Hematopoietic multipotent progenitor cell (in vitro differentiated cells): ENCODE results near the gene PHKA2. TPM values are rescaled to one million over a fixed set of nuclear protein-coding genes. Genes with fewer than 3 reads are reported as not detected.
A peak's percentile ranks its signal among the peaks of the same experiment; 100 is the strongest.

Experiments
- DNase-seq, 3 donors: peaks; one replicate each; pipeline ENCODE4 v3.0.0-alpha.2; 2011 to 2015; ENCODE audit warnings: low read depth in 2 of 3, low spot score in 2 of 3
- total RNA-seq: library from RNA; depleted of rRNA; stranded (reverse); fragments of >200 nt; gene quantifications from one replicate; pipeline ENCODE4 v1.2.3, GENCODE V29; 2012

Gene PHKA2
- total RNA-seq, 1 donor = 36.6 TPM

DNA sequence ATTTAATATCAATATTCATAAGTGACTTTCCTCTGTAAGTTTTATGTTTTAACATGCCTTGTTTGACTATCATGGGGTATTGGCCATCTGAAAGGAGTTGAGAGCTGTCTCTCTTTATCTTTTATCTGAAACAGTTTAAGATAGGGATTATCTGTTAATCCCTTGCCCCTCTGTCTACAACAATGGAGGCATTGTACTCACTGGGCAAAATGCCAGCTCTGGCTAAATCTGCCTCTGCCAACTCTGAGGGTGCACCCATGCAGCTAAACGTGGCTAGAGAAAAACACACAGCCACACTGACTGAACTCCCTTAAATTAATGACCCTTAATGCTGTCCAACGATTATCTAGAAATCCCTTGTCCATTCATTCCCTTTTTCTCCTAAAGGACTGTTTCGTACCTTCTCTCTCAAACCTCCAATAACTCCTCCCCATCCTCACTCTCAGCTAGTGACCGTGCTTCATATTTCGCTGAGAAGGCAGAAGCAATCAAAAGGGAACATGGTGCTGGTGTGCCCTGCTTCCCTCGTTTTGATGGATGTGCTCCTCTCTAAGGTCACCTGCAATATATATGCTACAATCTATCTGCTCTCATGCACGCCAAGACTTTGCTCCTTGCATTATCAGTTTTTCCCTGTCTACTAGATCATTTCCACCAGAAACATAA, 10.3 kb downstream of the PHKA2 start:
- DNase-seq = no peak

DNA sequence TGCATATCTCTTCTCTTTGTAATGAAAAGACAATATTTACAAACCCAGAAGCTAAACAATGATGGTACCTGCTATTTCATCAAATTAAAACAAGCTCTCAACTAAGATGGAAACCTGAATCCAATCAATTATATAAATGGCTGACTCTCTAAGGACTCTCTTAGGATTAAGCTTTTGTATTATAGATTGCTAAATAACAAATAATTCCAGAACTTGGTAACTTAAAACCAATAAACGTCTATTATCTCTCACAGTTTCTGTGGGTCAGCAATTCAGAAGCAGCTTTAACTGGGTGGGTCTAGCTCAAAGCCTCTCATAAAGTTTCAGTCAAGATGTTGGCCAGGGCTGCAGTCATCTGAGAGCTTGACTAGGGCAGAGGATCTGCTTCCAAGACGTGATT, 12.4 kb downstream of the PHKA2 start:
- no peak for DNase-seq

DNA sequence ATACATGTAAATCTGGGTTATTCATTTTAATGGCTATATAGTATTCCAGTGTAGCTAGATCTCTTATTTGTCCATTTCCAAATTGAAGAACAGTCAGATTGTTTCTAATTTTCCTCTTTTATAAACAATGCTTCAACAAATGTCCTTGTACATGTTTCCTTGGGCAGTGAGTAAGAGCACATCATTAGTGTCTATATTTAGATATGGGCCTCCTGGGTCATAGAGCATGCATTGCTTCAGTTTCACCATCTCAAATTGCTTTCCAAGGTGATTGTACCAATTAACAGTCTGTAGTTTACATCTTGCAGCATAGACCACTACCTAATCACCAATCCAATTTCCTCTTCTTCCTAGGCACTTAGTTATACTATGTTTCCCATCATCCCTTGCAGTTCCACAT, 13.4 kb downstream of the PHKA2 start:
- no peak for DNase-seq

DNA sequence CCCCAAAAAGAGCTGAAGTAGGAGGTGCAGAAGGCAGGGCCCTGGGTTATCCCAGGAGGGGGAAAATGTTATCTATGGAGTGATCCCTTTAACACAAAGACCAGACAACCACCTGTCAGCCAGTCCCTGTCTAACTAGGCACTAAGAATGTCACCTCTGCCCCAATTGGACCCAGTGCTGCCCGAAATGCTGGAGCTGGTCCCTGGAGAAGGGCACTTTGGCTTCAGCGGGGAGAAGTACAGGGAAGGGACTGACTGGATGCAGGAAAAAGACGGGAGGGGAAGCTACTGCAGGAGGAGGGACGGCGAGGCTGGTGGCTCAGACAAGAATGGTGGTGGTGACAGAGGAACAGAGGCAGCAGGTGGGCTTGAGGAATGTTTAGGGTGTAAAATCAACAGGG, 17.3 kb downstream of the PHKA2 start:
- no peak for DNase-seq

DNA sequence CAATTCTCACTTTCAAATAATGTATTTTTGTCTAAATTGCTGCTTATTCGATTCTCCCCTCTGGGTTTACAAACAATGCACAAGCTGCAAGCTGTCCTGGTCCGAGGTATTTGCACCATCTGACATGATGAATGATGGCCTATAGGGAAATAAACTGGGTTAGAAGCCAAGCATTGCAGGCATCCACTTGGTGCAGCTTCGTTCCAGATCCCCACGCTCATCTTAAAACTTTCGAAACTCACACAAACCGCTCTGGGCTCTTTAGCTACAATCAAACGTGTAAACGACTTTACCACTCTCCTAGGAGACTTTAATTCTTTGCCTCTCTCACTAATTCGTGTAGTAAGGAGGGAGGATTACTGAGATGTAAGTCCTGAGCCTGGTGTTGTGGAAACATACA, 19.0 kb downstream of the PHKA2 start:
- no peak for DNase-seq

DNA sequence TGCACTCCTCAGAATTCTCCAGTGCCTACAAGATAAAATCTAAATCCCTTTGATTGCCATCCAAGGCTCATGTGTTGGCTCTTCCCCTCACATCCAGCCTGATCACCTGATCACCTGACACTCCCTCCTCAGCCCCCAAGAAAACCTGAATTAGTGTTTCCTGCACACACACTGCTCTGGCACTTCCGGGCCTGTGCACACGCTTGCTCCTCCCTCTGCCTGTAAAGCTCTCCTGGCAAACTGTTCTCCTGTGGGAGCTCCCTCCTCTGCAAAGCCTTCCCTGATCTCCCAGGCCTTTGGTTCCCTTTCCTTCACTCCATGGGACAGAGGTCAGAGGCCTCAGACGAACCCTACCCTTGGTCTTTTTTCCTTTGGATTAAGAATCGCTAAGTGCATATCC, 19.9 kb downstream of the PHKA2 start:
- DNase-seq = peak in 1 of 3 donors; percentile 1

DNA sequence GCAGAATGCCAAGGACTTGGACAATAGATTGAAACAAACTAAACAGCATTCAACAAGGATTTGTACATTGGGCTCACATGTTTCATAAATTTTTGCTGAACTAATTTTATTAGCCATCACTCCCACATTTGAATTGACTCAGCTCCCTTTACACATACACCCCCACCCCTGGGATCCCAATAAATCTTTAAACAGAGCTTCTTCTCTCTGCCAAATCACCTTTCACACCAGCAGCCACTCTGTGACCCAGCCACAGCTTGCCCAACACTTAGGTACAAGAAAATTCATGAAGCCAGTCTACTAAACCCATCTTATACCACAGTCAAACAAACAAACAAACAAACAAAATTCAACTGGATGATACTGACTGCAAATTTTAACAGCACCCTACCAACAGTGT, 21.6 kb downstream of the PHKA2 start:
- DNase-seq = no peak

DNA sequence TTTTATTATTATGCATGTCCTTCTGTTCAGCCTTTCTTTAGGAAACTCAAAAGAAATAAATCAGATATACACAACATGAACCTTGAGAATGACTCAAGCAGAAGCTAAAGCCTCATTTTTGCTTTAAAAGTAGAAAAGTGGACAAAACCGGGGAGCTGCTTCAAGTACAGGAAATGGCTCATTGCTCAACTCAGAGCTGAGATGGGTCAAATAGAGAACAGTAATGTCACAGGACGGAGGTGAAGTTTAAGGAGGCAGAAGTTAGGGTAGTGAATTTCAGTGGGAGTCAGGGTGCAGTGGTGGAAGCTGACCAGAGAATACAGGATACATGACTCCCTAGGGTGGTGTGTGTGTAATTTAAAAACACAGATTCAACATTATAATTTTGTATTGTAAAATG, 22.2 kb downstream of the PHKA2 start:
- no peak for DNase-seq

DNA sequence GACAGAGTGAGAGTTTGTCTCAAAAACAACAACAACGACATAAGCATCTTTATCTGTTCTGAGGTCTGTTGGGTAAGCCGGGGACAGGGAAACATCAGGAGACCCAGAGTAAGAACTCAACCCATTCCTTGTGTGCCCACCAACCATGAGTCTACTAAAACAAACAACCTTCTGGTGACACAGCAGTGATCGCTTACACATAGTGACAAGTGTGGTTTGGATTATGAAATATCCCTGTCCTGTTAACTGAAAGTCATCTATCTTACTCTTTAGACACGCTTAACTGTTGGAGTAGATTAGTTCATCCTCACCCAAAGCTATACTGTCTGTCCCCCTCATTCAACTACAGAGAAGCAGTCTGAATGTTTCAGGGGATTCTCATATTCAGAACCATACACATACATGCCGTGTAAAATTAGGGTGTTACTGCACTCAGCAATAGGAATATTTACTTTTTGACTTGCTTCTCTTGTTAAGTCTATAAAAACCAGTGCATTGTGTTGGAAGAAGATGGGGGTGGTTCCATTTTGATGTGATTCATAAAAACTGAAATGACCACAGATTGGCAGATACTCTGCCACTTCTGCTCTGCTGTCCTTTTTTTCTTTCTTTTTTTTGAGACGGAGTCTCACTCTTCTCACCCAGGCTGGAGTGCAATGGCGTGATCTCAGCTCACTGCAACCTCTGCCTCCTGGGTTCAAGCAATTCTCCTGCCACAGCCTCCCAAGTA, 27.4 kb downstream of the PHKA2 start:
- DNase-seq = peak in 1 of 3 donors; percentile 5

DNA sequence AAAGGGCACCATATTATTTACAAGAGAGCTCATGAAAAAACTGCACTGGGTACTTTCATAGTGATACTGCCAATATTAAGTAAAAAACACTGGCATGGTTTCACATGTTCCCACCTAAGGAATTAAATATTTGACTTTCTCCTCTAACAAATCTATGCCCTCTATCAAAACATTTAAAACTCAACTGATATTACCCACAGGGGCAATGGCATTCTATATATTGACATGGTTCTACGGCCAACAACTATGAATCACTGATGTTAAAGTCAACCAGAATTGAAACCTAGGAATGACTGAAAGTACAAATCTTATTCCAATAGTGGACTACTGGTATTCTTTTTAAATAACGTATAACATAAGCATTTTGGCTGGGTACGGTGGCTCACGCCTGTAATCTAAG, 28.2 kb downstream of the PHKA2 start:
- no peak for DNase-seq

DNA sequence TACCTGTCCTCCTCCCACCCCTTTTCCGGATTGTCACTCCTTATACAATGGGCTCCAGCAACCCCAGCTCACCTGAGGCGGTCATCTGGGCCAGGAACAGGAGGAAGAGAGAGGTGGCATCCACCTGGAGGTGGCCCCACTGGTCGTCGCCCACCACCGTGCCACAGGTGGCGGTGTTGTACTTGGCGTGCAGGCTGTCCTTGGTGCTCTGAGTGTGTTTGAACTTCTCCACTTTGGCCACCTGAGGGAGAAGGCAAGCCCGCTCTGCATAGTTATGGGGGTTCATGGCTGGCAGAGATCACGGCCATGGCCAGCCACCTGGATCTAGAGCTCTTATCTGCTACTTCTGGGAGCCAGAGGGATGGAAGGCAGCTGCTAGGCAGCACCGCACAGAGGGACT, 32.9 kb downstream of the PHKA2 start:
- peak in 1 of 3 donors; percentile 1 for DNase-seq

DNA sequence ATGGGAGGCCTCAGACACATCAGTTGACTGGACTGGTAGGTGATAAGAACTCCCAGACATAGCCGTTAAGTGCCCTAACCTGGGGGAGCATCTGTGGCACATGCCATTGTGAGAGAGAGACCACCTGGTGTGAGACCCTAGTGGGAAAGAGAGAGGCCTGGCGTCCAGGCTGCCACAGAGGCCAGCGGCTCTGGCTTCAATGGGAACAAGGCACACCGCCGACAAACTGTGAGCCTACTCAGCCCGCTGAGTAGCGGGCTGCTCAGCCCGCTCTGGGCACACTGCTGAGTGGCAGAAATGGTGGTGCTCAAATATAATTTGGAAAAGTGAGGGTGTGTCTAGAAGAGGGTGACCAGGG, 34.0 kb downstream of the PHKA2 start:
- DNase-seq = no peak

DNA sequence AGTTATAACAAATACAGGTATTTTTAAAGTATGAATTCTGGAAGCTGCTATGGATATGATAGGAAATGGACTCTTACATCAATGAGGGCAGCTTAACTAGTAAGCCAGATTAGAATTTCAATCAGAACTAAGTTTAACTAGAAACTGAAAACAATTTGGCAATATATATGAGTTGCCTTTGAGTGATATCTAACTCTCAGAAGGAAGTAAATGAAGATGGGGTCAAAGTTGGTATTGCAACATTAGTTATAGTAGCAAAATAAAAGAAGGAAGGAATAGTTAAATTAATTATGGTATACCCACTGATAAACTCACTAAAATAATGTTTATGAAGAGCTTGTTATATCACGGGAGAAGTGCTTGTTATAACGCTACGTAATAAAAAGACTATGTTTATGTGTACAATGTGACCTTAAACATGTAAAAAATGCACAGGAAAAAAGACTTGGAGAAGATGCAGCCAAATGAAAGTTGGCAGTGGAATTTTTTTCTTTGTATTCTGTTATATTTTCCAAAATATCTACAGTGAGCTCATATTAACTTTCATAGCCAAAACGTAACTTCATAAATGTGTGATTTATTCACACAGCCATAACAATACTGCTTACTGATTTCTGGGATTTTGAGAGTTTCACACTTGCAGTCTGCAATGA, 34.5 kb downstream of the PHKA2 start:
- no peak for DNase-seq

DNA sequence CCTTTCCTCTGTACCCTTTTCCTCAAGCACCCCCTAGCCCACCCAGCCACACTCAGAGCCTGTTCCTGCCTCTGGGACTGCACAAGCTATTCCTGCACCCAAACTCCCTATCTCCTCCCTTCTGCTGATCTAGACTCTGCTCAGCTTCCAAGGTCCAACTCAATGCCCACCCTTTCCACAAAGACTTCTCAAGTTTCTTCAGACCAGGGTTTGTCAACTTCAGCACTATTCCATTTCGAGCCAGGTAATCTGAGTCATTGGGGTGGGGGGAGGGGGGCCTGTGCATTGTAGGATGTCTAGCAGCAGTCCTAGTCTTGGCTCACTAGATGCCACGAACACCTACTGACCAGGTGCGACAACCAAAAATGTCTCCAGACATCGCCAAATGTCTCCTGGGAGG, 37.3 kb downstream of the PHKA2 start:
- no peak for DNase-seq

DNA sequence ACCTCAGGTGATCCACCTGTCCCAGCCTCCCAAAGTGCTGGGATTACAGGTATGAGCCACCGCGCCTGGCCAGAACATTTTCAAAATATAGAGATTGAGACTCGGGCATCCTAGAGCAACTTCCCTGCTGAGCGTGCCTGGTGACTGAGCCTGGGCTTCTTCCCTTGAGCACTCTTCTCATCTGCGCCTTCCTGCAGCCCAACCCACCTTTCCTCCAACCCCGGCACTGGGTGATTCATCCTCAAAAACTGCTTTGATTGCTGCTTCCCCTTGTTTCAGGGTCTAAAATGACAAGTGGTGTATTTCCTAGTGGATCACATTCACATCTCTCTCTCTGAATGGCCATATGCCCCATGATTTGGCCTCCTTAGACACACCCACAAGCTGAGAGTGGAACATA, 37.8 kb downstream of the PHKA2 start:
- no peak for DNase-seq

DNA sequence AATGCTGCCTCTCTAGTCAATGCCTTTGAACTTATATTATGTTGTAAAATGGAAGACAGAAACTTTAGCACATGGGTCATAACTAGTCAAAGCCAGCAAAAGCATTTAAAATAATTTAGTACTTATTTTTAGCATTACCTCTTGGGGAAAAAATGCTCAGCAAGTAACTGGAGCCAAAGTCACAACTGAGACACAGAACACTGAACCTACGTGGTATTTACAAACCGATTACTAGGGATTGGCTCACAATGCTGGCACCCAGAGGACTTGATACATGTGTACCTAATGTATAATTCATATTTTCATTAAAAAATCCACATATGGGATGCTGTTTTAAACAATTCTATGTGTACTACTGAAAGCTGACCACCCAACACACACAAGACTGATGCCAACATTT, 38.4 kb downstream of the PHKA2 start:
- DNase-seq = no peak

DNA sequence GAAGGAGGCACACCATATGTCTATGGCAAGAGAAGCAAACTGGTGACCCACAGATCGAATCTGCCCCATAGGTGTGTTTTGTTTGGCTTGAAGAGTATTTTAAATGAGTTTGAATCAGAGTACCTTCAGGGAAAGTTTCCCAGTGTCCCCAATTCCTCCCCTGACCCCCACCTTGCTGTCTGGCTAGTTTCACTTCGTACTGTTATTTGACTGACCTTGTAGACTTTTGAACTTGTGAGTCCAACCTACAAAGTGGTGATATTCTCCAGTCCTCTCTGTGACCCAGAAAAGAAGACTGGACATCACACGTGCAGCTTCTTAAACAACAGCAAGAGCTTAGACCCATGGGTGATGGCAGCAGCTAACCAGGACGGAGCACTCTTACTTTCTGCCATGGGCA, 39.4 kb downstream of the PHKA2 start:
- no peak for DNase-seq

DNA sequence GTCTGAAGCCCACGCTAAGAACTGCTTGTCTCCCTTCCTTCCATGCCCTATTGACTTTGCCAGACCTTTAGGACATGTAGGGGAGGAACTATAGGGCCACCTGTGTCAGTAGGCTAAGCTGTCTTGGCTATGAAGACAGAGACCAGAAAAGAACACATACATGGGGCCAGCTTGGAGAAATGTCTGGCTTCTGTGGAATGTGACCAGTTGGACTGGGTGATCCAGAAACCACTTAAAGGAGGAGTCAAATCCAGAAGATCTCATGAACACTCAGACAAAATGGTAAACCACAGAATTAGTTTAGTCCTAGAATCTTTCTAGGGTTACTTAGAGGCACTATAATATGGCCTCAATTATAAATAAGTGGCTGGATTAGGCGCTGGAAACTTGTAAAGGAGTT, 42.0 kb downstream of the PHKA2 start:
- DNase-seq = no peak

DNA sequence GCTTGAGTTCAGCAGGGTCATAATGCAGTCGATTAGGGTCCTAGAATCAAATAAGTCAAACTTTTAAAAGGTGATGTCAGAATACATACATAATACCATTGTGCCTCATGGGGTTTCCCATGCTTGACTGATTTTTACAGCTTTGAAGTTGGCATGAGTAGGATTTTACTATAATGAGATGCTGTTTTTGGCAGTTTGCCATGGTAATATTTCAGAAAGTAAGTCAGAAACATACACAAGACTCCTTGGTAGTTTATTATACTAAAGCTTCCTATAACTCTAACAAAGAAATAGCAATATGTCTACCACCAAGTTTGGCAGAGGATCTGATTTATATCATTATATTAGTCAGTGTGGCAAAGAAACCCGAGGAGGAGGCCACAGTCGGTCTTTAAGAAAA, 45.2 kb downstream of the PHKA2 start:
- DNase-seq = no peak

DNA sequence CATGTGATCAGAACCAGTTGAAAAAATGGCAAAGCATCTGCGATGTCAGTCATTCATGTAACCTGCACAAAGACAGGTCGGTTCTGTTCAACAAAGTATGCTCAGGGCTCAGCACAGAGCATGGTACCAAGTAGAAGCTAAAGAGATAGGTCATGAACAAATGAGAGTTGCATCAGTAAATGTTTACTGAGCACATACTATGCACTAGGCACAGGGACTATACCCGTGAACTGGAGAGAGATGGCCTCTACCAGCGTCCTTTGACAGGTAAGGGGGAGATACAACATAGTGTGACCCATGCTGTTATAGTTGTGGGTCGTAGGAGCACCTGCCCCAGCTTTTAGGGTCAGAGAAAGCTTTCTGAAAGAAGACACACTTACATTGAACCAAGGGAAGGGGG, 46.7 kb downstream of the PHKA2 start:
- no peak for DNase-seq

DNA sequence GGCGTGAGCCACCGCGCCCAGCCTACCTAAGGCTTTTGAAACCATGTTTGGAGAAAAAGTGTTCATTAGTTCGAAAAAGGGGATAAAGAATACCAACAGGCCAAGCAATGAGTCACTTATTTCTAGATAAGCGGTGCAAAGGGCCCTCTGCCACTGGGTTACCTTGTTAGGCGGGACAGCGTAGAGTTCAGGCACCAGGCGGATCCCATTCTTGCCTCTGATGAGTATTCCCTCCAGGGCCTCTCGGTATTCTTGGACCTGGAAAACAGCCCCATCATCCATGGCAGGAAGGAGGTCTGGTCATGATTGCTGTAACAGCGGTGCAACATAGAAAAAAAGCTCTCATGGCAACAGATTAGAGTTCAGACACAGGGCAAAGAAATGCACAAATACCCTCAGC, 48.0 kb downstream of the PHKA2 start:
- no peak for DNase-seq

DNA sequence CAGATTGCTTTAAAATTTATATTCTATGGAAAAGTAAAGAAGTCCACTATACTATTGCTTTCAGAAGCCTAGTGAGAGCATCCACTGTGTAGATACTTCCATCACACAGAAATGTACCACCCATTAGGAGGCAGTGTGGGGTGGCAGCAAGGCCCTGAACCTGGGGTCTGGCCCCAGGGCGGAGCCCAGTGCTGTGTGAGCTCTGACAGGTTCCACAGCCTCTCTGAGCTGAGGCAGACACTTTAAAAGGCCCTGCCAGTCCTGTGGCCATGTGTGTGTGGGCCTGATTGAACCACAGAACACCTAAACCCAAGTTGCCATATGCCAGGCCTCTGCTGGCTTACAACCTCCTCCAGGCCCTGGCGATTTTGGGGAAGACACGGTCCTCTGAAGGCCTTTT, 49.2 kb downstream of the PHKA2 start:
- DNase-seq = no peak
